PC-3 (cell line): ENCODE data around the gene MACO1.

Experiments
- EZH2 ChIP-seq: fragments of 300-600 bp; sonication (generic); IDR thresholded peaks from one replicate; pipeline ENCODE4 v1.6.1; 2017; ENCODE audit warnings: antibody characterized with exemption, mild to moderate bottlenecking, low read length; ENCODE audit not compliant: unreplicated experiment
- EZH2phosphoT487 ChIP-seq: fragments of 300-600 bp; sonication (generic); IDR thresholded peaks from 2 replicates; pipeline ENCODE4 v1.6.1; 2018; ENCODE audit warnings: mild to moderate bottlenecking, antibody characterized with exemption, low read length, borderline replicate concordance
- TF ChIP-seq, protein P1 (sequence below): fragments of 300-600 bp; sonication (generic); conservative IDR thresholded peaks from 2 replicates; pipeline ENCODE4 v1.5.1; 2017; ENCODE audit warnings: antibody characterized with exemption, low read depth, mild to moderate bottlenecking, low read length

DNA sequence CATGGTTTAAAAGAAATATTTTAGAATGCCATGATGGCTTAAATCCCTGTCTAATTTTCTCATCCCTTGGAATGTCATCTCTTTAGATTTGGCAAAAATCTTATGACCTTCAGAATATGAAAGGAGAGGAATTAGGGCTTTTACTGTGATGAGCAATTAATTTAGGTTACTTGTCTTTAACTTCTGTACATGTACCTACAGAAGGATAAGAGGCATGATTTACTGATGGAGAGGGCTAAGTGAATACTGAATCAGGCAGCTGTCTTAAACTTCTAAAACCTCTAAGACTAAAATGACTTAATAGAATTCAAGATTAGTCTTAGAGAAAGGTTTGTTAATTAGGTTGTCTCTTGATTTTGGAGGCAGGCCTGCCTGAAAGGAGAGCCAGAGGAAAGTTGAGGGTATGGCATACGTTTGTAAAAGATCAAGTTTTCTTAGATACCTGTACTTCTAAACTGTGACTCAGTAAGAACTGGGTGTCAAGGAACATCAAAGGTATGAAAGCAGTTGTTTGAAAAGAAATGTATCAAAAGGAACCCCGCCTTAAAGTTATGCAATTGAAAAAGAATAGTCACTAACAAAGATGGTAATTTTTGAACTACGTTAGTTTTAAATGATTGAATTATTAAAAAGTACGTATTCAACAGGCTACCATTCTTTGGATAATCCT is 12.5 kb downstream of the MACO1 start:
- TF ChIP-seq, protein P1, sequence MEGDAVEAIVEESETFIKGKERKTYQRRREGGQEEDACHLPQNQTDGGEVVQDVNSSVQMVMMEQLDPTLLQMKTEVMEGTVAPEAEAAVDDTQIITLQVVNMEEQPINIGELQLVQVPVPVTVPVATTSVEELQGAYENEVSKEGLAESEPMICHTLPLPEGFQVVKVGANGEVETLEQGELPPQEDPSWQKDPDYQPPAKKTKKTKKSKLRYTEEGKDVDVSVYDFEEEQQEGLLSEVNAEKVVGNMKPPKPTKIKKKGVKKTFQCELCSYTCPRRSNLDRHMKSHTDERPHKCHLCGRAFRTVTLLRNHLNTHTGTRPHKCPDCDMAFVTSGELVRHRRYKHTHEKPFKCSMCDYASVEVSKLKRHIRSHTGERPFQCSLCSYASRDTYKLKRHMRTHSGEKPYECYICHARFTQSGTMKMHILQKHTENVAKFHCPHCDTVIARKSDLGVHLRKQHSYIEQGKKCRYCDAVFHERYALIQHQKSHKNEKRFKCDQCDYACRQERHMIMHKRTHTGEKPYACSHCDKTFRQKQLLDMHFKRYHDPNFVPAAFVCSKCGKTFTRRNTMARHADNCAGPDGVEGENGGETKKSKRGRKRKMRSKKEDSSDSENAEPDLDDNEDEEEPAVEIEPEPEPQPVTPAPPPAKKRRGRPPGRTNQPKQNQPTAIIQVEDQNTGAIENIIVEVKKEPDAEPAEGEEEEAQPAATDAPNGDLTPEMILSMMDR: no peak
- TF ChIP-seq EZH2phosphoT487: no peak
- no peak for TF ChIP-seq EZH2
